ENCODE data around the gene BATF2. TPM values are rescaled to one million over a fixed set of nuclear protein-coding genes. Genes with fewer than 3 reads are reported as not detected.
"Not testable (repeated sequence)": the region's sequence is repeated elsewhere in the genome, so short reads cannot be mapped to it uniquely, and the experiment has no call there.

BATF2 gene
- total RNA-seq, 2 experiments from 2014 or later: not detected

- CTCF ChIA-PET, POLR2A ChIA-PET: not testable (repeated sequence)
These were observed 13.4 kb downstream of the BATF2 start for GRCh38 chr11:64983339-64983738.

- ChIA-PET CTCF (interaction anchor here (1.0 kb wide), 1 partner anchor 25 kb away, joined by 3 read pairs; no protein-coding TSS in a partner anchor), POLR2A (no interaction called here)
These were observed 20.1 kb downstream of the BATF2 start for GRCh38 chr11:64976651-64977050.

- ChIA-PET CTCF (no interaction called here), POLR2A (no interaction called here)
These were observed 22.6 kb downstream of the BATF2 start for GRCh38 chr11:64974124-64974523.

- CTCF ChIA-PET: interaction anchor here (0.7 to 0.9 kb wide), 2 partner anchors 43 to 111 kb away, joined by 3 to 4 read pairs; partner anchors contain the start of gene ARL2
These were observed 25.1 kb downstream of the BATF2 start, which contains the start of gene MAJIN for GRCh38 chr11:64971421-64972233. TSS of gene MAJIN (minus strand) at chr11:64972108. CDS start at chr11:64959405, 12,703 bp downstream.

GRCh38 chr11:64970731-64971151 is 26.0 kb downstream of the BATF2 start:
- CTCF ChIA-PET: no interaction called here
- POLR2A ChIA-PET: interaction anchor here (0.7 kb wide), 1 partner anchor 14 kb away, joined by 3 read pairs; no protein-coding TSS in a partner anchor

More at GRCh38 chr11:64971421-64972233, 25.1 kb downstream of the BATF2 start, which contains the start of gene MAJIN:
- POLR2A ChIA-PET: interaction anchor here (0.7 kb wide), 1 partner anchor 15 kb away, joined by 3 read pairs; no protein-coding TSS in a partner anchor

- POLR2A ChIA-PET: interaction anchor here (0.7 kb wide), 1 partner anchor 9 kb away, joined by 6 read pairs; no protein-coding TSS in a partner anchor
- CTCF ChIA-PET: no interaction called here
These were observed 27.6 kb downstream of the BATF2 start for GRCh38 chr11:64969209-64969608.

GRCh38 chr11:64967375-64967774 is 29.4 kb downstream of the BATF2 start:
- CTCF ChIA-PET: no interaction called here
- POLR2A ChIA-PET: no interaction called here

- POLR2A ChIA-PET: no interaction called here
- CTCF ChIA-PET: interaction anchor here (1.2 kb wide), 1 partner anchor 51 kb away, joined by 4 read pairs; the partner anchor contains the start of gene ARL2
These were observed 33.6 kb downstream of the BATF2 start for GRCh38 chr11:64963072-64963631.

GRCh38 chr11:64960719-64961118 is 36.1 kb downstream of the BATF2 start:
- POLR2A ChIA-PET: interaction anchor here (0.5 kb wide), 1 partner anchor 9 kb away, joined by 6 read pairs; no protein-coding TSS in a partner anchor
- CTCF ChIA-PET: no interaction called here

GRCh38 chr11:64959498-64959897 is 37.3 kb downstream of the BATF2 start:
- POLR2A ChIA-PET: no interaction called here
- CTCF ChIA-PET: no interaction called here

- ChIA-PET POLR2A (no interaction called here), CTCF (interaction anchor here (0.8 kb wide), 1 partner anchor 60 kb away, joined by 4 read pairs; the partner anchor contains the start of gene ARL2)
These were observed 42.6 kb downstream of the BATF2 start for GRCh38 chr11:64954201-64954600.

GRCh38 chr11:64951529-64951928 is 45.2 kb downstream of the BATF2 start:
- POLR2A ChIA-PET: no interaction called here
- CTCF ChIA-PET: interaction anchor here (0.6 kb wide), 2 partner anchors 59 to 273 kb away, joined by 3 to 5 read pairs; no protein-coding TSS in a partner anchor

GRCh38 chr11:64947208-64947814 is 49.5 kb downstream of the BATF2 start:
- POLR2A ChIA-PET: no interaction called here
- CTCF ChIA-PET: interaction anchor here (0.6 kb wide), 1 partner anchor 14 kb away, joined by 3 read pairs; no protein-coding TSS in a partner anchor

Other genes with a start within 250 kb of the BATF2 start
- gene PYGM, start 237.0 kb downstream of the BATF2 start, total RNA-seq: under 1 TPM; 0.95 to 0.99 TPM
- 100 to 1,000 TPM; 399 to 402 TPM for gene SF1, start 218.4 kb downstream of the BATF2 start, total RNA-seq
- 10 to 100 TPM; 52.3 to 53.6 TPM for gene MAP4K2, start 193.8 kb downstream of the BATF2 start, total RNA-seq
- gene MEN1, start 186.4 kb downstream of the BATF2 start, total RNA-seq: 10 to 100 TPM; 43.3 to 47.4 TPM
- gene CDC42BPG, start 152.3 kb downstream of the BATF2 start, total RNA-seq: under 1 TPM; 0.11 to 0.50 TPM
- gene EHD1, start 118.3 kb downstream of the BATF2 start, total RNA-seq: 10 to 100 TPM; 82.2 to 85.8 TPM
- 10 to 100 TPM; 21.7 to 22.6 TPM for gene ATG2A, start 79.8 kb downstream of the BATF2 start, total RNA-seq
- gene PPP2R5B, start 72.3 kb downstream of the BATF2 start, total RNA-seq: 10 to 100 TPM; 11.3 to 11.5 TPM
- gene GPHA2, start 61.1 kb downstream of the BATF2 start, total RNA-seq: not detected
- not detected for gene MAJIN, start 24.9 kb downstream of the BATF2 start, total RNA-seq
- gene ARL2, start 17.2 kb upstream of the BATF2 start, total RNA-seq: 100 to 1,000 TPM; 134 to 138 TPM
- 10 to 100 TPM; 13.7 to 15.2 TPM for gene SNX15, start 30.5 kb upstream of the BATF2 start, total RNA-seq
- gene SAC3D1, start 44.2 kb upstream of the BATF2 start, total RNA-seq: 10 to 100 TPM; 18.3 to 20.5 TPM
- 10 to 100 TPM; 10.3 to 11.2 TPM for gene NAALADL1, start 61.6 kb upstream of the BATF2 start, total RNA-seq
- gene CDCA5, start 87.1 kb upstream of the BATF2 start, total RNA-seq: 100 to 1,000 TPM; 108 TPM
- gene ZFPL1, start 87.3 kb upstream of the BATF2 start, total RNA-seq: 10 to 100 TPM; 27.5 to 30.2 TPM
- gene VPS51, start 99.2 kb upstream of the BATF2 start, total RNA-seq: 100 to 1,000 TPM in 1 of 2 experiments, 10 to 100 TPM in 1; 99.2 to 104 TPM
- gene TM7SF2, start 114.9 kb upstream of the BATF2 start, total RNA-seq: 10 to 100 TPM; 18.0 to 18.2 TPM
- 10 to 100 TPM; 16.5 to 18.2 TPM for gene ZNHIT2, start 120.7 kb upstream of the BATF2 start, total RNA-seq
- 1,000 to 10,000 TPM; 1,009 to 1,011 TPM for gene FAU, start 125.2 kb upstream of the BATF2 start, total RNA-seq
- 100 to 1,000 TPM; 108 TPM for gene MRPL49, start 125.3 kb upstream of the BATF2 start, total RNA-seq
- gene SYVN1, start 137.5 kb upstream of the BATF2 start, total RNA-seq: 10 to 100 TPM; 33.8 to 36.6 TPM
- not detected for gene SPDYC, start 173.3 kb upstream of the BATF2 start, total RNA-seq
- 10 to 100 TPM; 75.6 to 79.1 TPM for gene CAPN1, start 185.0 kb upstream of the BATF2 start, total RNA-seq

Data from activated CD8-positive, alpha-beta memory T cell treated with anti-CD3 and anti-CD28 coated beads for 36 hours (primary cell).